SU-DHL-6 (cell line): Measurements from ENCODE around the gene CBLB.

Experiments used
- EZH2phosphoT487 ChIP-seq: fragments of 200-600 bp; sonication (generic), shearing (Covaris generic); conservative IDR thresholded peaks from 2 replicates; pipeline ENCODE4 v1.6.1; 2018; ENCODE audit warnings: mild to moderate bottlenecking, antibody characterized with exemption, low read length, moderate library complexity, mixed read lengths
- TF ChIP-seq, protein P1 (sequence below): fragments of 200-600 bp; sonication (generic); IDR thresholded peaks from one replicate; pipeline ENCODE4 v1.5.1; 2017; ENCODE audit warnings: antibody characterized with exemption, mild to moderate bottlenecking, low read length, moderate library complexity; ENCODE audit not compliant: insufficient read depth, poor library complexity, severe bottlenecking

DNA sequence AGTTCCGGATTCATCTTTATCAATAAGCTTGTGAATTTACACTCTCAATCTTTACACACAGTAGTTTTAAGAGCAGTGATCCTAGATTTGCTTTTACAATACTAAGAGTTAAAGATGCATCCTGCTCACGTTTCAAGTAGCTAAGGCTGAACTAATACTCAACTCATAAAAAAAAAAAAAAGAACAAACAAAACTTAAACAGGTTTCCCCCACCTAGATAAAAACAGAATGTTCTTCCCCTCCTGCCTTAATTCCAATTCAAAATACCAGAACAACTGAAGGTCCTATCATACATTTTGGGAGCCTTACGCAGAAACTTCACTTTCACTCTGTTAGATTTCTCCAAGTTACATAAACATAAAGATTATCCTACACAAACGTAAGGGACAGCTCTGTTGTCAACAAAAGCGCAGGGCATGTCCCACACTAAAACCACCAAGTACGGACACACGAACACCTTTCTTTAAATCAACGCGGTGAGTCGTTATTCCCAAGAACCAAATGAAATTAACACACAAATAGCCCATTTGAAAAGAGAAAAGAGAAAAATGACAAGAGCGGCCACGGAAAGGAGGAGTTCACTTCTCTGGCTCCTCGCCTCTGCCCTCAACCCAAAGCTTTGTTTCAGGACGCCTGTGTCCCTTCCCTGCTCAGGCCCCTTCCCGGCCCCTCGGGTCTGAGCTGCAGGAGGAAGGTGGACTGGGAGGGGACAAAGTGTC is 941 bp downstream of the CBLB start:
- TF ChIP-seq, protein P1, sequence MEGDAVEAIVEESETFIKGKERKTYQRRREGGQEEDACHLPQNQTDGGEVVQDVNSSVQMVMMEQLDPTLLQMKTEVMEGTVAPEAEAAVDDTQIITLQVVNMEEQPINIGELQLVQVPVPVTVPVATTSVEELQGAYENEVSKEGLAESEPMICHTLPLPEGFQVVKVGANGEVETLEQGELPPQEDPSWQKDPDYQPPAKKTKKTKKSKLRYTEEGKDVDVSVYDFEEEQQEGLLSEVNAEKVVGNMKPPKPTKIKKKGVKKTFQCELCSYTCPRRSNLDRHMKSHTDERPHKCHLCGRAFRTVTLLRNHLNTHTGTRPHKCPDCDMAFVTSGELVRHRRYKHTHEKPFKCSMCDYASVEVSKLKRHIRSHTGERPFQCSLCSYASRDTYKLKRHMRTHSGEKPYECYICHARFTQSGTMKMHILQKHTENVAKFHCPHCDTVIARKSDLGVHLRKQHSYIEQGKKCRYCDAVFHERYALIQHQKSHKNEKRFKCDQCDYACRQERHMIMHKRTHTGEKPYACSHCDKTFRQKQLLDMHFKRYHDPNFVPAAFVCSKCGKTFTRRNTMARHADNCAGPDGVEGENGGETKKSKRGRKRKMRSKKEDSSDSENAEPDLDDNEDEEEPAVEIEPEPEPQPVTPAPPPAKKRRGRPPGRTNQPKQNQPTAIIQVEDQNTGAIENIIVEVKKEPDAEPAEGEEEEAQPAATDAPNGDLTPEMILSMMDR, result no peak
- no peak for TF ChIP-seq EZH2phosphoT487
